Neuronal stem cell (in vitro differentiated cells): Measurements from ENCODE around the gene DCLK2.

Source experiments
- DNase-seq: peaks from one replicate; pipeline ENCODE4 v3.0.0-alpha.2; 2013; ENCODE audit warnings: low spot score
- H2AFZ ChIP-seq: one replicate; pipeline ENCODE4 v1.6.1; 2013; ENCODE audit warnings: mild to moderate bottlenecking, low read length, inconsistent platforms
- H2AK5ac ChIP-seq: 2 replicates; pipeline ENCODE4 v1.6.1; 2013; ENCODE audit warnings: low read depth, mild to moderate bottlenecking, inconsistent platforms, low read length, moderate library complexity, mixed read lengths
- H2BK120ac ChIP-seq: 2 replicates; pipeline ENCODE4 v1.6.1; 2013; ENCODE audit warnings: low read depth, mild to moderate bottlenecking, inconsistent platforms, low read length, moderate library complexity, mixed read lengths
- H2BK12ac ChIP-seq: one replicate; pipeline ENCODE4 v1.6.1; 2013; ENCODE audit warnings: low read length, inconsistent platforms
- H2BK15ac ChIP-seq: 2 replicates; pipeline ENCODE4 v1.6.1; 2013; ENCODE audit warnings: mild to moderate bottlenecking, low read length, inconsistent platforms, mixed read lengths
- H2BK5ac ChIP-seq: one replicate; pipeline ENCODE4 v1.6.1; 2013; ENCODE audit warnings: inconsistent platforms, mild to moderate bottlenecking, low read length, moderate library complexity
- H3K14ac ChIP-seq: one replicate; pipeline ENCODE4 v1.6.1; 2013; ENCODE audit warnings: low read length, inconsistent platforms
- H3K18ac ChIP-seq: 2 replicates; pipeline ENCODE4 v1.6.1; 2013; ENCODE audit warnings: low read length, inconsistent platforms
- H3K23ac ChIP-seq: 2 replicates; pipeline ENCODE4 v1.6.1; 2013; ENCODE audit warnings: low read depth, mild to moderate bottlenecking, mixed read lengths, low read length, inconsistent platforms; ENCODE audit not compliant: poor library complexity
- H3K27ac ChIP-seq: replicated peaks from 3 replicates; pipeline ENCODE4 v1.5.1; 2013; ENCODE audit warnings: low read length, inconsistent platforms
- H3K27me3 ChIP-seq, 3 experiments: 2 replicates each; pipeline ENCODE4 v1.6.1; 2013; ENCODE audit warnings: low read length in 3 of 3, mild to moderate bottlenecking in 2 of 3, inconsistent platforms in 1 of 3, low read depth in 1 of 3, mixed read lengths in 1 of 3, moderate library complexity in 1 of 3; ENCODE audit not compliant: control insufficient read depth in 3 of 3, insufficient read depth in 3 of 3
- H3K36me3 ChIP-seq, 2 donors: replicated peaks in 1 of 2; 2 replicates each; pipeline ENCODE4 v1.6.1; 2013; ENCODE audit warnings: low read length in 2 of 2; ENCODE audit not compliant: control insufficient read depth in 2 of 2, insufficient read depth in 2 of 2
- H3K4ac ChIP-seq: 2 replicates; pipeline ENCODE4 v1.6.1; 2013; ENCODE audit warnings: inconsistent platforms, mild to moderate bottlenecking, low read length, moderate library complexity
- H3K4me1 ChIP-seq, 2 donors: 1 replicate in 1 of 2; 2 replicates in 1 of 2; pipeline ENCODE4 v1.6.1; 2013; ENCODE audit warnings: low read length in 2 of 2, low read depth in 1 of 2; ENCODE audit not compliant: control insufficient read depth in 2 of 2, insufficient read depth in 1 of 2
- H3K4me2 ChIP-seq: one replicate; pipeline ENCODE4 v1.6.1; 2013; ENCODE audit warnings: mild to moderate bottlenecking, low read length, inconsistent platforms; ENCODE audit not compliant: insufficient read depth, poor library complexity, severe bottlenecking
- H3K4me3 ChIP-seq, 2 donors: 2 replicates each; pipeline ENCODE4 v1.5.1; 2013; ENCODE audit warnings: low read length in 2 of 2, mild to moderate bottlenecking in 2 of 2, inconsistent platforms in 1 of 2, moderate library complexity in 1 of 2
- H3K79me1 ChIP-seq: one replicate; pipeline ENCODE4 v1.6.1; 2013; ENCODE audit warnings: low read depth, mild to moderate bottlenecking, inconsistent platforms, low read length, moderate library complexity
- H3K9ac ChIP-seq: one replicate; pipeline ENCODE4 v1.6.1; 2013; ENCODE audit warnings: mild to moderate bottlenecking, low read depth, low read length, inconsistent platforms; ENCODE audit not compliant: poor library complexity
- H3K9me3 ChIP-seq, 2 donors: replicated peaks in 1 of 2; 2 replicates each; pipeline versions ENCODE3 to v1.6.1; 2013; ENCODE audit warnings: low read length in 2 of 2, mild to moderate bottlenecking in 2 of 2, inconsistent platforms in 1 of 2, low read depth in 1 of 2, mixed read lengths in 1 of 2, moderate library complexity in 1 of 2; ENCODE audit not compliant: control insufficient read depth in 2 of 2, insufficient read depth in 1 of 2
- H4K8ac ChIP-seq: one replicate; pipeline ENCODE4 v1.6.1; 2013; ENCODE audit warnings: low read depth, mild to moderate bottlenecking, inconsistent platforms, low read length, moderate library complexity
- H4K91ac ChIP-seq: one replicate; pipeline ENCODE4 v1.6.1; 2013; ENCODE audit warnings: low read length, low read depth, mild to moderate bottlenecking, inconsistent platforms; ENCODE audit not compliant: poor library complexity
- WGBS, 2 donors: extraction: QIAGEN DNeasy Blood & Tissue Kit; methylation state at CpG; one replicate each; pipeline ENCODE4 v1.1.7; 2013; ENCODE audit warnings: missing lambda C conversion rate in 2 of 2, mixed read lengths in 1 of 2; ENCODE audit not compliant: insufficient read length in 2 of 2, insufficient replicate concordance in 1 of 2; ENCODE audit errors: extremely low coverage in 2 of 2; 5-methylcytosine and 5-hydroxymethylcytosine counted together

The DCLK2 gene

DNA sequence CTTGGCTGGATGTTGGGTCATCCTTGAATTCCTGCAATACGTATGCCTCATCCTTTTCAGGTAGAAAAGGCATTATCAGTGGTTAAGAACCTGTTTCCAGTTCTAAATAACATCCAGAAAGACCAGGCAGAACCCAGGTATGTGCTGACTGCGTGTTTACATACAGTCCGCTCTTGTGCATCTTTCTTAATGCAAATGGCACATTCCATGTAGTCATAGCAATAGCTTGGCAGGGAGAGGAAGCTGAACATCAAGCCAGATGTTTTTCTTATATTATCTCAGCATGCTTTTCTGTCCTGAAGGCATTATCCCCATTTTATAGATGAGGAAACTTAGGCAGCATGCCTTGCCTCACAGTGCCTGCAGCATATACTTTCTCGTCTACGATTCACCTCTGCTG lies 2.1 kb downstream of the DCLK2 start:
- H3K36me3 ChIP-seq = peaks cover 0 to 10% of the 10 kb centered on the region in 2 donors
- H3K14ac ChIP-seq = no peak overlapping the region
- H3K27me3 ChIP-seq = peaks cover 0 to 17% (median 0%) of the 10 kb centered on the region in 3 experiments
- H3K4me1 ChIP-seq = peaks cover 0 to 8% of the 10 kb centered on the region in 2 donors
- no peak overlapping the region for H2AFZ ChIP-seq
- no CpG with 5 or more reads among the region's 5 CpGs for WGBS, 2 donors
- peak overlapping the region in 1 of 2 donors; percentile 90 for H3K4me3 ChIP-seq
- H4K8ac ChIP-seq = no peak overlapping the region
- H3K79me1 ChIP-seq = no peaks in the 10 kb centered on the region
- H2BK120ac ChIP-seq = no peak overlapping the region
- no peak overlapping the region for H3K18ac ChIP-seq
- H2BK15ac ChIP-seq = no peak overlapping the region
- no peak overlapping the region for H3K9ac ChIP-seq
- H2BK5ac ChIP-seq = no peak overlapping the region
- no peak overlapping the region for H2BK12ac ChIP-seq
- H3K4ac ChIP-seq = no peak overlapping the region
- no peak overlapping the region for H3K27ac ChIP-seq
- no peak for DNase-seq
- no peak overlapping the region for H2AK5ac ChIP-seq
- H3K4me2 ChIP-seq = no peak overlapping the region
- H3K23ac ChIP-seq = no peak overlapping the region
- peaks cover 0 to 21% of the 10 kb centered on the region in 2 donors for H3K9me3 ChIP-seq
- no peak overlapping the region for H4K91ac ChIP-seq

DNA sequence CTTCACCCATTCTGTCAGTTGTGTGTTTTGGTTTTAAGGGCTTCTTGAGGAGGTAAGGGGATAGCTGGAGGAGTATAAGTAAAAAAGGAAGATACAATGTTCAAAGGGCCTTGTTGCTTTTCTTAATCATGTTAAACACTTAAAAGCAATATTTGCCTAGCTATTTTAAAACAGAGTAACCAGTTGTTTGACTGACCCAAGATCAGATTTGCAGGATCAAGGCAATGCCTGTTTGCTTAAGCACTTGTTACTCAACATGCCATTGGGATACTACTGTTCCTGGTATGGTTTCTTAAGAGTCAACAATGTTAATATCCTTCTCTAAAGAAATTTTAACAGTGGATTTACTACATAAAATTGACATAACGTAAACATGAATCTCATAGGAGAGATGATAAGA lies 2.6 kb downstream of the DCLK2 start:
- peaks cover 0 to 27% of the 10 kb centered on the region in 2 donors for H3K9me3 ChIP-seq
- no peak overlapping the region for H4K8ac ChIP-seq
- no peak overlapping the region for H3K4ac ChIP-seq
- H3K14ac ChIP-seq = no peak overlapping the region
- no CpG with 5 or more reads among the region's 1 CpG for WGBS, 2 donors
- H3K36me3 ChIP-seq = peaks cover 0 to 10% of the 10 kb centered on the region in 2 donors
- H3K23ac ChIP-seq = no peak overlapping the region
- no peak overlapping the region for H2AK5ac ChIP-seq
- no peak overlapping the region for H2BK15ac ChIP-seq
- no peak overlapping the region for H2AFZ ChIP-seq
- peak overlapping the region in 1 of 2 donors; percentile 90 for H3K4me3 ChIP-seq
- no peak overlapping the region for H2BK120ac ChIP-seq
- no peaks in the 10 kb centered on the region for H3K79me1 ChIP-seq
- H2BK12ac ChIP-seq = no peak overlapping the region
- peaks cover 0 to 17% (median 0%) of the 10 kb centered on the region in 3 experiments for H3K27me3 ChIP-seq
- no peak overlapping the region for H3K18ac ChIP-seq
- no peak overlapping the region for H3K9ac ChIP-seq
- H3K4me1 ChIP-seq = peaks cover 0 to 8% of the 10 kb centered on the region in 2 donors
- H4K91ac ChIP-seq = no peak overlapping the region
- H2BK5ac ChIP-seq = no peak overlapping the region
- DNase-seq = no peak
- no peak overlapping the region for H3K4me2 ChIP-seq
- H3K27ac ChIP-seq = no peak overlapping the region

DNA sequence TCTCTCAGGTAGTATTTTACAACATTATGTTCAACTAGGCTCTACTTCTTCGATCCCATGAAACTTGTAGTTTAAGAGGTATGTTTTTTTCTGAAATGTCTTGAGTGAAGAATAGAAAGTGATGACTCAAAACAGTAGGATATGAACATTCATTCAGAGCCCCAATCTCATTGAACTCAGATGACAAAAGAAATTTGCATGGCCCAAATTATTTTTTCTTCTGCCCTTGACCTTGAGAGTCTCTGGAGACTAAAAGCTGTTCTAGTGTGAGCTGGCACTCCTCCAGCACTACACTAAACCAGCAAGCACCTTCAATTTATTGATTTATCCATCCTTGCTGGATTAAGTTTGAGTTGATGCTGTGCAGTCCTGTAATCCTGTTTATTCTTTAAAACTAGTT lies 4.0 kb downstream of the DCLK2 start:
- no peak overlapping the region for H2BK120ac ChIP-seq
- no peak for DNase-seq
- H3K36me3 ChIP-seq = peaks cover 0 to 10% of the 10 kb centered on the region in 2 donors
- no peak overlapping the region for H4K91ac ChIP-seq
- H3K9ac ChIP-seq = no peak overlapping the region
- H3K79me1 ChIP-seq = no peaks in the 10 kb centered on the region
- H3K4me3 ChIP-seq = no peak overlapping the region
- no peak overlapping the region for H3K23ac ChIP-seq
- H3K4me1 ChIP-seq = peaks cover 0 to 8% of the 10 kb centered on the region in 2 donors
- H3K4me2 ChIP-seq = no peak overlapping the region
- peaks cover 0 to 32% of the 10 kb centered on the region in 2 donors for H3K9me3 ChIP-seq
- H3K27me3 ChIP-seq = peaks cover 0 to 17% (median 0%) of the 10 kb centered on the region in 3 experiments
- no peak overlapping the region for H2BK15ac ChIP-seq
- no peak overlapping the region for H4K8ac ChIP-seq
- no peak overlapping the region for H2BK5ac ChIP-seq
- no peak overlapping the region for H3K18ac ChIP-seq
- H3K4ac ChIP-seq = no peak overlapping the region
- no peak overlapping the region for H3K14ac ChIP-seq
- no peak overlapping the region for H3K27ac ChIP-seq
- H2AFZ ChIP-seq = no peak overlapping the region
- no CpG with 5 or more reads among the region's 1 CpG for WGBS, 2 donors
- H2AK5ac ChIP-seq = no peak overlapping the region
- no peak overlapping the region for H2BK12ac ChIP-seq

DNA sequence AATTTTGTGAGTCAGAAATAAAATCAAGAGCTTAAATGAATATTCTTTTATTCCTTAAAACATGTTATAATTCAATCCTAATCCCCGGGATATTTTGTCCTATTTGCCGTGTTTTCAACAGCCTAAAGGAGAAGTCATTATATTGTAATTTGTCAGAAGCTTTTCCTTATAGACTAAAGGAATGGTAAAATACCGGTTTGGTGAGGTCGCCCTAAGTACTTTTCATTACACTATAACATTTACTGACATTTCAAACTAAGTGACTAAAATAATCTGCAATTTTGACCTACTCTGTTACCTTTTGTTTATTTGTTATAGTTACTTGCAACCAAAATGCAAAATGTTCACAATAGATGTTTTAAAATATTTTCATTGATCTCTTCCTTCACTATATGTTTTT lies 8.8 kb downstream of the DCLK2 start:
- Histone ChIP-seq H2AK5ac (no peak overlapping the region), H3K27me3 (no peaks in the 10 kb centered on the region), H4K91ac (no peak overlapping the region), H2BK15ac (no peak overlapping the region), H3K4me2 (no peak overlapping the region), H2AFZ (no peak overlapping the region), H3K23ac (no peak overlapping the region), H3K14ac (no peak overlapping the region), H4K8ac (no peak overlapping the region), H3K79me1 (no peaks in the 10 kb centered on the region), H2BK5ac (no peak overlapping the region), H3K36me3 (peaks cover 0 to 13% of the 10 kb centered on the region in 2 donors), H3K18ac (no peak overlapping the region), H3K4ac (no peak overlapping the region), H3K4me1 (no peaks in the 10 kb centered on the region), H3K9me3 (peaks cover 0 to 31% of the 10 kb centered on the region in 2 donors), H3K4me3 (no peak overlapping the region), H3K27ac (no peak overlapping the region), H2BK12ac (no peak overlapping the region), H2BK120ac (no peak overlapping the region), H3K9ac (no peak overlapping the region)
- no peak for DNase-seq
- no CpG with 5 or more reads among the region's 4 CpGs for WGBS, 2 donors
